ENCODE measurements around the gene EPHB1.

The EPHB1 gene

GRCh38 chr3:134898181-134898754 lies 103.2 kb downstream of the EPHB1 start:
- no peak for TF ChIP-seq CTCF (IDR thresholded peaks at IDR 0.05)

DNA sequence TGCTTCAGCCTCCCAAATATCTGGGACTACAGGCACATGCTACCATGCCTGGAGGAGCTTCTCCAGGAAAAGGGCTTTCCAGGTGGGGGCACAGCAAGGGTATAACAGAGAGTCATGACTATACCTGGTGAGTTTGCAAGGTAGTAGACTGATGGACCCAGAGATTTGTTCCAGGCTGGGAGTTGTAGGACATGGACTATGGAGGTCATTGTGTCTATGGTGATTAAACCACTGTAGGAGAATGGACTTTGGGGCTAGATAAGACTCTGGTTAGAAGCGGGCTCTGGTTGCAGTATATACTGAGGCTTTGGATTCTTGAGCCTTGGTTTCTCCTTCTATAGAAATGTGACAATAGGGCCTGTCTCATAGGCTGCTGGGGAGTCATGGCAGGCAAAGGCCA lies 104.7 kb downstream of the EPHB1 start:
- TF ChIP-seq CTCF (IDR thresholded peaks at IDR 0.05), result no peak

DNA sequence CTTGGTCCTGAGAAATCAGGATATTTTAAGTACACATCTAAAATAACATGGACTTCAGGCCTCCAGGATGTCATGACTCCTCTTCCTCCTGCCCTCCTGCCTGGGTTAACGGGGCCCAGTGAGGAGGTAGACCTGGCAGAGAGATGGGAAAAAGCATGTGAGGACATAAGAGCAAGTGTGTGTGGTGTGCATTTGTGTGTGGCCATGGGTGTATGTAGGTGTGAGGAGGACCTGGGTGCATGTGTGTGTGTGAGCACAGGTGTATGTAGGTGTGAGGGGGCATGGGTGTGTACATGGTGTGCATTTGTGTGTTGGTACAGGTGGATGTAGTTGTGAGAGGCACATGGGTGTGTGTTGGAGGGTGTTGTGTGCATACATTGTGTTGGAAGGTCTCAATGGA lies 105.4 kb downstream of the EPHB1 start:
- TF ChIP-seq CTCF (IDR thresholded peaks at IDR 0.05), result no peak

DNA sequence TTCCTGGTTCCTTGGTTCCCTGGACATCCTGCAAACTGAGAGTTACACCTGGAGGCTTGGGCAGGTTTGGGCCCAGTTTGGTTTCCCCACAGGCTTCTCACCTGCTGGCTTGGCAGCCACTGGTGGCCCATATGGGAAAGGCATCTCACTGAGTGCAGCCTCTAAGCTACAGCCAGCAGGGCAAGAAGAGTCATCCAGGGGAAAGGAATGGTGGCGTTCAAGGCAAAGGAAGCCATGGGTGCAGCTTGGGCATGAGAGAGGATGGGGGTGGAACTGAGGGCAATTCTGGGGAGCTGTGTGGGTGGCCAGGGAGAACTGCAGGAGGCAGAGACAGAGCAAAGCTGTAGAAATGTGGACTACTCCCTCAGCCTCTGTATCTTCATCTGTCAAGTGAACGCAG lies 106.4 kb downstream of the EPHB1 start:
- TF ChIP-seq CTCF (IDR thresholded peaks at IDR 0.05), result no peak

- no peak for TF ChIP-seq CTCF (IDR thresholded peaks at IDR 0.05)
Measured at GRCh38 chr3:134903837-134904236, 108.8 kb downstream of the EPHB1 start.

GRCh38 chr3:134904241-134904771 lies 109.2 kb downstream of the EPHB1 start:
- TF ChIP-seq CTCF (IDR thresholded peaks at IDR 0.05), result no peak

DNA sequence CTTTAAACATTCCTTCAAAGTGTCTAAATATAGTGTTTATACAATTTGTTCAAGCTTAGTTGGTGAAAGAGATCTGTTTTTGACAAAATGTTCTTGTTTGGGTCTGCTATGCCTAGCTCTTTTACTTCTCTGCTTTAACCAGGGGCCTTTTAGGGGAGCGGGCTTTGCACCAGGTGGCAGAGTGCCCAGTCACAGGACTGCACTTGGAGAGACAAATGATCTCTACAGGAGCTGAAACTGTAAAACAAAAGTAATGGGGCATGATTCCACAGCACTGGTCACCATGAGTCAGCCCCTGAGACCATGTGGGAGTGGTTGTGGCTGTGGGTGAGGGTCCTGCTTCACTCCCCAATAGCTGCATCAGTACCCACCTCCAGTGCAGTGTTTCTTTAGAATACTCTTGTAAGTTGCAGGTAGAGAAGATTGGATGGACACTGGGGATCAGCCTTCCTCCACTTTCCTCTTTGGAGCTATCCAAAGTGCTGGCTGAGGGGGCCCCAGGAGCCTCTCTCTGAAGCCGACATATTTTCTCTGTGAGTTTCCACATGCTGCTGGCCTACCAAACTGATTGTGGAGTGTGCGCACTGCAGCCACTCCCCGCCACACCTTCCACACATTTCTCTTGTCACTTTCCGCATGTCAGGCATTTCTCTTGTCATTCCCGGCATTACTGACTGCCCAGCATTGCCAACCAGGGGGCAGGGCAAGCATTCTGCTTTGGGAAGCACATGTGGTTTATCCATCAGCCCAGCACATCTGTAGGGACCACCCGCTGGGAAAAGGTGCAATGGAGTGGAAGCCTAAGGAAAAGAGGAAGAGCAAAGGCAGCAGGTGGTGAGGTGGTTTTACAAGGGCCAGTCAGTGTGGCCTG lies 110.0 kb downstream of the EPHB1 start:
- TF ChIP-seq CTCF (IDR thresholded peaks at IDR 0.05), result no peak
